ENCODE data around the gene SPINK7. TPM values are rescaled to one million over a fixed set of nuclear protein-coding genes. Genes with fewer than 3 reads are reported as not detected.

SPINK7 gene
- not detected in 2 replicates for polyA plus RNA-seq (2012; rRNA removed)
- not detected in 2 replicates for polyA plus RNA-seq (2012; cell fraction: cytosol; rRNA removed)
- not detected in 2 replicates for polyA plus RNA-seq (2012; cell fraction: nucleus; rRNA removed)

DNA sequence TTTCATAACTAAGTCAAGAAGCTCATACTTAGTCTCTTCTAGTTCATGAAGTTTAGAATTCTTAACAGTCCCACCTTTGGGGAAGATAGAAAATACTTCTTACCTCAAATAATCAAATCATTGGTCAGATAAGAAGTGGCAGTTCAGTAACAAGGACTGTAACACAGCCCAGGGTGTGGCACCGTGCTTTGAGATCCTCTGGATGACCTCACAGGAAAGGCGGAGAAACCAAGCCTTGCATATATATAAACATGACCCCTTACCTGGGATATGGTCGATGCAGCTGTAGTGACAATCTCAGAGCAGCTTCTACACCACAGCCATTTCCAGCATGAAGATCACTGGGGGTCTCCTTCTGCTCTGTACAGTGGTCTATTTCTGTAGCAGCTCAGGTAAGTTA is at the start of gene SPINK7:
TSS of gene SPINK7 (plus strand) at position 271 of the 400 bp plus-strand sequence. CDS start at position 332, 61 bp downstream.
- 17% methylated on average over 3 of the region's 3 CpGs for WGBS (ENCODE audit: low lambda C conversion rate)
- ChIA-PET CTCF (interaction anchor here (1.0 kb wide), 1 partner anchor 13 kb away, joined by 3 read pairs; no protein-coding TSS in a partner anchor), POLR2A (no interaction called here)
- H3K79me2 ChIP-seq (ENCODE audit: insufficient read depth): no peaks in the 10 kb centered on the region
- no peaks in the 10 kb centered on the region for H3K9me2 ChIP-seq
- H3K9ac ChIP-seq: no peak within 1 kb of the TSS
- no peaks in the 10 kb centered on the region for H3K27me3 ChIP-seq (ENCODE audit: insufficient read depth)
- H3K4me2 ChIP-seq: no peak within 1 kb of the TSS
- TF ChIP-seq TEAD4 (IDR thresholded peaks at IDR 0.05; ENCODE audit: borderline replicate concordance, insufficient read depth) (no peak), TAF1 (IDR thresholded peaks at IDR 0.05; ENCODE audit: borderline replicate concordance, low read depth, low read length) (no peak), FOXJ3 (CRISPR knock-in tag; IDR thresholded peaks at IDR 0.05) (no peak), FOXM1 (IDR thresholded peaks at IDR 0.05; ENCODE audit: low read depth) (no peak)
- TF ChIP-seq, protein P1, sequence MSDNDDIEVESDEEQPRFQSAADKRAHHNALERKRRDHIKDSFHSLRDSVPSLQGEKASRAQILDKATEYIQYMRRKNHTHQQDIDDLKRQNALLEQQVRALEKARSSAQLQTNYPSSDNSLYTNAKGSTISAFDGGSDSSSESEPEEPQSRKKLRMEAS (IDR thresholded peaks at IDR 0.05; ENCODE audit: low read depth): no peak
- TF ChIP-seq, protein P2, sequence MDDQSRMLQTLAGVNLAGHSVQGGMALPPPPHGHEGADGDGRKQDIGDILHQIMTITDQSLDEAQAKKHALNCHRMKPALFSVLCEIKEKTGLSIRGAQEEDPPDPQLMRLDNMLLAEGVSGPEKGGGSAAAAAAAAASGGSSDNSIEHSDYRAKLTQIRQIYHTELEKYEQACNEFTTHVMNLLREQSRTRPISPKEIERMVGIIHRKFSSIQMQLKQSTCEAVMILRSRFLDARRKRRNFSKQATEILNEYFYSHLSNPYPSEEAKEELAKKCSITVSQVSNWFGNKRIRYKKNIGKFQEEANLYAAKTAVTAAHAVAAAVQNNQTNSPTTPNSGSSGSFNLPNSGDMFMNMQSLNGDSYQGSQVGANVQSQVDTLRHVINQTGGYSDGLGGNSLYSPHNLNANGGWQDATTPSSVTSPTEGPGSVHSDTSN (IDR thresholded peaks at IDR 0.05): no peak
- no peaks in the 10 kb centered on the region for H3F3A ChIP-seq (replicated peaks; ENCODE audit: insufficient read depth)
- H3K27ac ChIP-seq (ENCODE audit: low read depth in 2 of 2, low read length in 1 of 2): no peak within 1 kb of the TSS
- H3K9me3 ChIP-seq: no peaks in the 10 kb centered on the region
- no peaks in the 10 kb centered on the region for H3K4me1 ChIP-seq (ENCODE audit: control insufficient read depth in 1 of 2, insufficient read depth in 2 of 2, low read depth in 1 of 2, low read length in 1 of 2)
- H3K4me3 ChIP-seq (ENCODE audit: low read depth in 2 of 2, low read length in 1 of 2): no peak within 1 kb of the TSS
- H4K20me1 ChIP-seq (ENCODE audit: insufficient read depth): no peaks in the 10 kb centered on the region
- no peak within 1 kb of the TSS for H2AFZ ChIP-seq (ENCODE audit: low read depth)
- no peak for DNase-seq
- no peaks in the 10 kb centered on the region for H3K36me3 ChIP-seq (replicated peaks in 1 of 2; ENCODE audit: control insufficient read depth in 1 of 2, insufficient read depth in 2 of 2, low read length in 1 of 2)

DNA sequence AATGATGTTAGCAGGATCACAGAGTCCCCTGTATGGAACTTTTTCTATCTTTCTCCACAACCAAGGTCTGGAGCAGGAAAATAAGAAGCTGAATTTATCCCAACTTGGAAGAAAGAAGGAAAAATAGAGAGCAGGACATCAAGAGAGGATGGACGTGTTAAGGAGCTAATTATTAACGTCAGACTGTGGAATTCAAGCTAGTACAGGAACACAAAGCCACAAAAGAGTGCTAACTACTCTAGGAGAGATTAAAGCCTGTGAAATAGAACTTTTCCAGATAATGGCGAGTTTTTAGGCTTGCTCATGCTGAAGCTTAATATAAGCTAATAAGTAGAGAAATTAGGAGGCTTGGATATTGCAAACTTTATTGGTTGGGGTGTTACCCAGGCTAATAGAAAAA is 44.3 kb upstream of the SPINK7 start:
- H3K36me3 ChIP-seq (replicated peaks in 1 of 2; ENCODE audit: control insufficient read depth in 1 of 2, insufficient read depth in 2 of 2, low read length in 1 of 2): no peaks in the 10 kb centered on the region
- no peak overlapping the region for H3K9ac ChIP-seq
- no peak for TF ChIP-seq MXI1 (IDR thresholded peaks at IDR 0.05; ENCODE audit: low read depth, low read length)
- TF ChIP-seq POLR2AphosphoS5 (IDR thresholded peaks at IDR 0.05; ENCODE audit: low read depth, low read length): no peak
- TF ChIP-seq RFX5 (IDR thresholded peaks at IDR 0.05; ENCODE audit: low read length): no peak
- TF ChIP-seq FOXM1 (IDR thresholded peaks at IDR 0.05; ENCODE audit: low read depth): no peak
- TF ChIP-seq, protein P3, sequence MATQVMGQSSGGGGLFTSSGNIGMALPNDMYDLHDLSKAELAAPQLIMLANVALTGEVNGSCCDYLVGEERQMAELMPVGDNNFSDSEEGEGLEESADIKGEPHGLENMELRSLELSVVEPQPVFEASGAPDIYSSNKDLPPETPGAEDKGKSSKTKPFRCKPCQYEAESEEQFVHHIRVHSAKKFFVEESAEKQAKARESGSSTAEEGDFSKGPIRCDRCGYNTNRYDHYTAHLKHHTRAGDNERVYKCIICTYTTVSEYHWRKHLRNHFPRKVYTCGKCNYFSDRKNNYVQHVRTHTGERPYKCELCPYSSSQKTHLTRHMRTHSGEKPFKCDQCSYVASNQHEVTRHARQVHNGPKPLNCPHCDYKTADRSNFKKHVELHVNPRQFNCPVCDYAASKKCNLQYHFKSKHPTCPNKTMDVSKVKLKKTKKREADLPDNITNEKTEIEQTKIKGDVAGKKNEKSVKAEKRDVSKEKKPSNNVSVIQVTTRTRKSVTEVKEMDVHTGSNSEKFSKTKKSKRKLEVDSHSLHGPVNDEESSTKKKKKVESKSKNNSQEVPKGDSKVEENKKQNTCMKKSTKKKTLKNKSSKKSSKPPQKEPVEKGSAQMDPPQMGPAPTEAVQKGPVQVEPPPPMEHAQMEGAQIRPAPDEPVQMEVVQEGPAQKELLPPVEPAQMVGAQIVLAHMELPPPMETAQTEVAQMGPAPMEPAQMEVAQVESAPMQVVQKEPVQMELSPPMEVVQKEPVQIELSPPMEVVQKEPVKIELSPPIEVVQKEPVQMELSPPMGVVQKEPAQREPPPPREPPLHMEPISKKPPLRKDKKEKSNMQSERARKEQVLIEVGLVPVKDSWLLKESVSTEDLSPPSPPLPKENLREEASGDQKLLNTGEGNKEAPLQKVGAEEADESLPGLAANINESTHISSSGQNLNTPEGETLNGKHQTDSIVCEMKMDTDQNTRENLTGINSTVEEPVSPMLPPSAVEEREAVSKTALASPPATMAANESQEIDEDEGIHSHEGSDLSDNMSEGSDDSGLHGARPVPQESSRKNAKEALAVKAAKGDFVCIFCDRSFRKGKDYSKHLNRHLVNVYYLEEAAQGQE (IDR thresholded peaks at IDR 0.05; ENCODE audit: low read depth, low read length): no peak
- no peak for TF ChIP-seq EZH2phosphoT487 (IDR thresholded peaks at IDR 0.05; ENCODE audit: borderline replicate concordance, low read depth)
- TF ChIP-seq EP300 (IDR thresholded peaks at IDR 0.05; ENCODE audit: borderline replicate concordance in 1 of 2, low read depth in 1 of 2, low read length in 1 of 2): no peak
- TF ChIP-seq SMC3 (IDR thresholded peaks at IDR 0.05; ENCODE audit: low read depth, low read length): no peak
- TF ChIP-seq, protein P2 (IDR thresholded peaks at IDR 0.05): no peak
- no peak for TF ChIP-seq FOXJ3 (CRISPR knock-in tag; IDR thresholded peaks at IDR 0.05)
- no peak for TF ChIP-seq SIN3A (IDR thresholded peaks at IDR 0.05; ENCODE audit: borderline replicate concordance, low read depth, low read length)
- H3K27me3 ChIP-seq (ENCODE audit: insufficient read depth): no peaks in the 10 kb centered on the region
- H3K9me2 ChIP-seq: no peaks in the 10 kb centered on the region
- H3K4me1 ChIP-seq (ENCODE audit: control insufficient read depth in 1 of 2, insufficient read depth in 2 of 2, low read depth in 1 of 2, low read length in 1 of 2): no peaks in the 10 kb centered on the region
- no peaks in the 10 kb centered on the region for H4K20me1 ChIP-seq (ENCODE audit: insufficient read depth)
- no peak overlapping the region for H3K27ac ChIP-seq (ENCODE audit: low read depth in 2 of 2, low read length in 1 of 2)
- ChIA-PET CTCF (no interaction called here), POLR2A (no interaction called here)
- no peaks in the 10 kb centered on the region for H3K79me2 ChIP-seq (ENCODE audit: insufficient read depth)
- H3K9me3 ChIP-seq: no peaks in the 10 kb centered on the region
- DNase-seq: no peak
- 26% methylated on average over 3 of the region's 3 CpGs for WGBS (ENCODE audit: low lambda C conversion rate)
- no peak overlapping the region for H3K4me3 ChIP-seq (ENCODE audit: low read depth in 2 of 2, low read length in 1 of 2)
- 0 out of 2 replicates have a peak overlapping the region, but pooled peaks have one; percentile 53 for H2AFZ ChIP-seq (ENCODE audit: low read depth)
- H3K4me2 ChIP-seq: no peak overlapping the region
- H3F3A ChIP-seq (replicated peaks; ENCODE audit: insufficient read depth): no peaks in the 10 kb centered on the region
